Hepatic stellate cell (primary cell): ENCODE measurements around the gene THEMIS.
"Not testable (repeated sequence)": the region's sequence is repeated elsewhere in the genome, so short reads cannot be mapped to it uniquely, and the experiment has no call there.

Source experiments
- DNase-seq: peaks from one replicate; pipeline ENCODE4 v3.0.0; 2011; ENCODE audit warnings: low spot score

THEMIS gene

DNA sequence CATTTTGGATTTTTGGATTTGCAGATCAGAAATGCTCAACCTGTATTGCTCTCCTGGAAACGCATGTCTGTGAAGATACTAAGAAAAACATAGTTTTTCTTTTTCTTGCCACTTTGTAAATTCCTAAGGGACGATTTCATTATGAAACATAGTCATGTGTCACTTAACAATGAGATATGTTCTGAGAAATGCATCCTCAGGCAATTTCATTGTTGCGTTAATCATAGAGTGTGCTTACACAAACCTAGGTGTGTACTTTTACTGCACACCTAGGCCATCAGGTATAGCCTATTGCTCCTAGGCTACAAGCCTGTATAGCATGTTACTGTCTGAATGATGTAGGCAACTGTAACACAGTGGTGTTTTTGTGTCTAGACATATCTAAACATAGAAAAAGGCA lies 13.4 kb upstream of the THEMIS start:
- DNase-seq, result no peak

DNA sequence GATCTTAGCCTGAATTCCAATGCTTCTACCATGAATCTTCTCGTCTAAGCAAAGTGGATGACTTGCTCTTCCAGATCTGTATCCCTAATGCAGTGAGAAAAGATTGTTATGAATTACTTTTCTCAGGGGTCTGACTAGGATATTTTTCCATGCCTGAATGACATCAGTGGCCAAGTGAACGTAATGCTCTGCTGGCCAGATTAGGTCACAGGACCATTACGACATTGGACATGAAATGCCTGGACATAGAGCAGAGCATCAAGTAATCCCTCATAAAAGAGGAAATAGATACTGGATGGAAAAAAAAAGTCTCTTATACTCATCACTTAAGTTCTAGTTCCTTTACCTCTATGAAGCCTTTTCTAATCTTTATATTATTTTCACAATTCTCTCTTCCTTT lies 12.1 kb upstream of the THEMIS start:
- DNase-seq, result no peak

DNA sequence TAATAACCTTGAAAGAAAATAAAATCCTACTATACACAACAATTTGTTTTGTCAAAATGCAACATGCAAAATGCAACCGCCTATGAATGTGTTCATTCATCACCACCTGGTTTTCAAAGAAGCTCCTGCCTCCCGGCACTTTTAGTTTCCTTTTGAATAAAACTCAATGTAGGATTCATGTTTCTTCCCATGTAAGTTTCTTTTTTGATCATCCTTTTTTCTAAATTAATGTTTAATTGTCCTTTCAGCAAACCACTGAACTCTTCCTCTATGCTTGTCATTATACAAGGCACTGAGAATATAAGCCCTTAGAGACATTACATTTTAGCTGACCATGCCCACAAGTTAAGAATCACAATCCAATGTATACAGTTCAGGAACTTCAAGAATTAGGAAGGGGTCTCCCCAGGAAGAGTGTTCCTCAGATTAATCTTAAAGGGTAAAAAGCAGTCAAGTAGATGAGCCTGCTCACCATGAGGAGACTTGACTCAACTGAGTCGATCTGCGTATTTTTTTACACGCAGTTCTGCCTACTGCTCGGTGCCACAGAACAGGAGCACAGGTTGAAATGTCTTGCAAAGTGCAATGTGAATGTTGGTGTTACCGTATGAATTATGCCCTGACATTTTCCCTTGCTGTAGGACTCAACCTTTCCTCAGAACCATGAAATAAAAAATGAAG lies 7.2 kb upstream of the THEMIS start:
- DNase-seq, result no peak

DNA sequence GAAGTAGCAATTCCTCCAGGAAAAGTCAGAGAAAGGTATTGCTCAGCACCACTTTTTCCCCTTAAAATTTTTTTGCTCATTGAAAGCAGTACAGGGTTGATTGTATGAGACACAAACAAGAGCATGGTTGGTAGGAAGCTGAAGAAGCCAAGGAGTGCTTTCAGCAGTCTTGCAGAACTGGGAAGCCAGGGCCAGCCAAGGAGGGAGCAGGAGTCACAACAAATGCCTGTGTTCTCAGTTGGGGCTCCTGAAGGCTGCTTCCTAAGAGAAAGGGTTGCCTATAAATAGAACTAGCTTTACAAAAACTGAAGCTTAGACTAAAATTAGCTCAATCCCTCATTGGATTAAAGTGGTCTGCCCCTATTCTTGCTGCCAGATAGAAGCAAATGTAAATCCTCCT lies 3.3 kb upstream of the THEMIS start:
- DNase-seq, result no peak

GRCh38 chr6:127902933-127903332 lies 2.1 kb upstream of the THEMIS start:
- no peak for DNase-seq

DNA sequence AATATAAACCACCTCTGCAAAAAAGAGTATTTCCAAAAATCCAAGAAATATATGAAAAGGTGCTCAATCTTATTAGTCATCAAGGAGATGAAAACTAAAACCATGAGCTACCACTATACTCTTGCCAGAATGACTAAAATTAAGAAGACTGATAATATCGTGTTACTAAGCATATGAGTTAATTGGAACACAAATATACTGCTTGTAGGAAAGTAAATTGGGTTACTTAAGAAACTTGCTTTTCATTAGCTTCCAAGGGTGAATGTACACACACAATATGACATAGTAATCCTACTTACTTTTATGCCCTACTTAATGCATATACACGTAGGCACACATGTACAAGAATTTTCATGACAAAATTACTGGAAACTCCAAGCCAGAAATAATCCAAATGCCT lies 3.4 kb downstream of the THEMIS start:
- no peak for DNase-seq

- DNase-seq, result no peak
These were observed 6.8 kb downstream of the THEMIS start for GRCh38 chr6:127894051-127894450.

DNA sequence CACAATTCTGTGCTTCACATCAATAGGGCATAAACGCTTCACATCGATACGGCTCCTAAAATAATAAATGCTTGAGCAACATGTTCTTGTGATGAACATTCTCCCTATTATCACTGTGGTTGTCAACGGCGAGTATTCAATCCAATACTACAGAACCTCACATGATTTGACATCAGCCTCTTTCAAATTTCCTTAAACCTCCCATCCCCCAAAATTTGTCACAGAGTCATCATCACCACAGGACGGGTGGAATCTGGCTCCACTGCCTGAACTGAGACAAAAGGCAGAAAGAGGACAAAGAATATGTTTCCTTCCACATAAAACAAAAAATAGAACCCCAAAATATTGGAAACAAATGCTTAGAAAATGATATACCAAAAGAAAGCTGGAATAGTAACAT lies 7.3 kb downstream of the THEMIS start:
- DNase-seq, result no peak

DNA sequence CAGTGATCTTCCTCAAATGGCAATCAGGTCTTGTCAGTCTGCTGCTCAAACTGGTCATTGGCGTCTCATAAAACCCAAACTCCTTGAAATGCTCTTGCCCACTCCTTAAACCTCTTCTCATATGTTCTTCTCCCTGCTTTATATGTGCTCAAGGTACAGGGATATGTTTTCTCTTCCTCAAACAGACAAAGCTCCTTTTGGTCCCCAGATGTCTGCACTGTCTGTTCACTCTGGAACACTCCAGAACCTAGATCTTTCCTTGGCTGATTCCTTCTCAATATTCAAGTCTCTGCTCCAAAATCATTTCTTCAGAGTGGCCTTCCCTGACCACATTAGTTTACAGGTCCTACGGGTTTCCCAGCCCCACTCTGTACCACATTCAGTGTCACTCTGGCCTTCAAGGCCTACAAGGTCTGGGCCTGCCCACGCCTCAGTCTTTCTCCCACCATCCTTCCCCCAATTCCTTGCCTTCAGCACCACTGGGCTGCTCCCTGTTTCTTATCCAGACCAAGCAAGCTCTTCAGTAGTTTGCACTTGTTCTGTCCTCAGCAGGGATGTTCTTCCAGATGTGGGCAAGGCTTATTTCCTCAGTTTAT lies 9.0 kb downstream of the THEMIS start:
- DNase-seq, result no peak

- no peak for DNase-seq
These were observed 14.3 kb downstream of the THEMIS start for GRCh38 chr6:127886603-127887002.

DNA sequence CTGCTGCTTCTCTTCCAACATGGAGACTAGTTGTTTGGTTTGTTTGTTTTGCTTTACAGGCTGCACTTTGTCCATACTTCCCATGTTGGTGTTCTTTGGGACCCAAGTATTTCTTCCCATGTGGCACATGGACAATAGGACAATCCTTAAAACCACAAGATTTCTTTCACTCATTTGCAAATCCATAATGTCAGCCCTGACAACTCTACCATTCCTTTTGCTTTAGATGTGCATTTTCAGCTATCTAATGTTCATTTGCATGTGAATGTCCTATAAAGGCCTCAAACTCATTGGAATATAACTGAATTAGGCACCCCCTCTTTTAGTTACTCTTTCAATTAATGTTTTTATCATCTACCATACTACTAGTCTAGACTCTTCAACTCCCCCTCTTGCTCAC lies 16.7 kb downstream of the THEMIS start:
- no peak for DNase-seq

DNA sequence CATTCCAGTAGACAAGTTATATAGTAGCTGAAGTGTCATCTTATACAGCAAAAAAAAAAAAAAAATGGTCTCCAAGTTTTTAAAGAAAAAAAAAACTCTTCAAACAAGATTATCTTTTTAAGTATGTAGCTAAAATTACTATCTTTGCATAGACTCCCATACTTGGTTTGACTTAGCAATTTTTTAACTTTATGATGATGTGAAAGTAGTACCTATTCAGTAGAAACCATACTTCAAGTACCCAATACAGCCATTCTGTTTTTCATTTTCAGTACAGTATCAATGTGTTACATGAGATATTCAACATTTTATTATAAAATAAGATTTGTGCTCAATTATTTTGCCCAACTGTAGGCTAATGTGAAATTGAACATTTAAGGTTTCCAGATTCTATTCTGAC lies 18.9 kb downstream of the THEMIS start:
- not testable (repeated sequence) for DNase-seq

- no peak for DNase-seq
These were observed 20.4 kb downstream of the THEMIS start for GRCh38 chr6:127880429-127880828.

- DNase-seq, result no peak
These were observed 21.2 kb downstream of the THEMIS start for GRCh38 chr6:127879685-127880084.

GRCh38 chr6:127878115-127878514 lies 22.7 kb downstream of the THEMIS start:
- DNase-seq, result no peak

DNA sequence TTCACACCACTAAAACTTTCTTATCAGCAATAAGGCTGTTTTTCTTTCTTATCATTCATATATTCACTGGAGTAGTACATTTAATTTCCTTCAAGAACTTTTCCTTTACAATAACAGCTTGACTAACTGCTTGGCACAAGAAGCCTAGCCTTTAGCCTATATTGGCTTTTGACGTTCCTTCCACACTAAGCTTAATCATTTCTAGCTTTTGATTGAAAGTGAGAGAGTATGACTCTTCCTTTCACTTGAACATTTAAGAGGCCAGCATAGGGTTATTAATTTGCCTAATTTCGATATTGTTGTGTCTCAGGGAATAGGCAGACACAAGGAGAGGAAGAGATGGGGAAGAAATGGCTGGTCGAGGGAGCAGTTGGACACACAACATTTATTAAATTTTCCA lies 23.6 kb downstream of the THEMIS start:
- DNase-seq, result no peak

DNA sequence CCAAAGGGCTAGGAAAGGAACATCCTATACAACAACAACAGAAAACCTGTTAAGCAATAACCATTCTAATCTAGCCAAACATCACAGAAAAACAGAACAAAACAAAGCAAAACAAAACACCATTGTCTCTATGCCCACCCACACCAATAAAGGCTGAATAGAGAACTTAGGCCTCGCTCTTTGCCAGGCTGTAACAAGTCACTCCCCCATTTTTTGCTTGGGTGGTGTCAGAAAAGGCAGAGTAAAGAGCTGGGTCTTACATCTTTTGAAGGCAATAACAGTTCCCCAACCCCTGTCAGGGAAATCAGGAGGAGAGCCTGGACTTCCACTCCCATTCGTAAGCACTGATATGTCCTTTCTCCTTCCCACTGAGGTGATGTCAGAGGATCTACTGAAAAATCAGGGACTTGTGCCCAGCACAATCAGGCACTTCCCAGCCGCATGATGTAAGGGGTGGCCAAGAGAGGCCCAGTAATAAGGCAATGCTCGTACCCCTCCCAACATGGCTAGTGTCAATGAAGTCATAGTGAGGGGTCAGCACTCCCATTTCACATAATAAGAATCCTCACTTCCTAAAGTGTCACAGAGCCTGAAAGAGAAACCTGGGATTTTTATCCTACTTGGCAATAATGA lies 31.0 kb downstream of the THEMIS start:
- DNase-seq, result no peak

DNA sequence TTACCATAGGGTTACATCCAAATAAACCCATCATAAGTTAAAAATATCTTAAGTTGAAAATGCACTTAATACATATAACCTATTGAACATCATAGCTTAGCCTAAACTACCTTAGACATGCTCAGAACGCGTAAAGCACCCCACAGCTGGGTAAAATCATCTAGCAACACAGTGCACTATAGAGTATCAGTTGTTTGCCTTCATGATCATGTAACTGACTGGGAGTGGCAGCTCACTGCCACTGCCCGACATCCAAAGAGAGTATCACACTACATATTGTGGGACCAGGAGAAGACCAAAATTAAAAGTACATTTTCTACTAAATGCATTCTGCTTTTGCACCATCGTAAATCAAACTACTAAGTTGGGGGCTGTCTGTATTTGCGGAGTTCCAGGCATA lies 31.7 kb downstream of the THEMIS start:
- no peak for DNase-seq

- DNase-seq, result no peak
These were observed 32.5 kb downstream of the THEMIS start for GRCh38 chr6:127868338-127868737.

DNA sequence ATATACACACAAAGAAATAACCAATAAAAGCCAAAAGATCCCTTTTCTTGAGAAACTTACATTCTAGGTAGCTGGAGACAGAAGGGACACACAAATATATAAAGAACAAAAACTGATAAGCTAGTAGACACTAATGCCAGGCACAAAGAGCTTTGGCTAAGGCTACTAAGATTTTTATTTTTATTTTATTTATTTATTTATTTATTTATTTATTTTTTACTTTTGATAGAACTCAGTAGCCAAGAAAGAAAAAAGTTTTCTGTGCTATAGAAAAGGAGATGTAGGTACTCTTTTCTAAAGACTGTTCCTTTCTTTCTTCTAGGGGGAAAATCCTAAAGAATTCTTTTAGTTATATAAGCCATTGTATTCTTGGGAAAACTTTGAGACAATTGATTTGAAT lies 34.1 kb downstream of the THEMIS start:
- DNase-seq, result no peak

DNA sequence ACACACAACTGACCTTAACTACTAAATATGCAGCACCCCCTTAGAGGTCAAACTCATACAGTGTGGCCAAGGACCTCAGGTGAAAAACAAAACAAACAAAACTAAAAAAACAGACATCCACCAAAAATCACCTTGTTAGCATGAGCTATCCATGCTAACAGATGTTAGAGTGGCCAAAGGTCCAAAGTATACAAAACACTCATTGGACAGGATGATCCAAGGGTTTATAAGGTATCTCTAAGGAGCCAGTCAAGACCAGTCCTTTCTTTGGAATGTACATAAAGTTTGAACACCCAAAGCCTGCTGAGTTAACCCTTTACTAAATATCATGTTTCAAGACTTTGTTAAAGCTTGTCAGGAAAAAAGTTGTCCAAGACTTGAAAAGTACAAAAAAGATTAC lies 35.8 kb downstream of the THEMIS start:
- DNase-seq, result no peak

GRCh38 chr6:127864701-127865100 lies 36.2 kb downstream of the THEMIS start:
- DNase-seq, result no peak

- DNase-seq, result no peak
These were observed 40.1 kb downstream of the THEMIS start for GRCh38 chr6:127860723-127861122.

- DNase-seq, result no peak
These were observed 40.9 kb downstream of the THEMIS start for GRCh38 chr6:127859956-127860355.
